GM12891 (cell line): Measurements from ENCODE around the gene ATP6AP2.

Source experiments
- POLR2A ChIP-seq: IDR thresholded peaks from 2 replicates; pipeline ENCODE4 v1.6.1; 2011; ENCODE audit warnings: low read depth, low read length, control low read depth
- SPI1 ChIP-seq: IDR thresholded peaks from 2 replicates; pipeline ENCODE4 v1.6.1; 2011; ENCODE audit warnings: low read depth, low read length, control low read depth

GRCh38 chrX:40564447-40564846 lies 16.3 kb upstream of the ATP6AP2 start:
- no peak for TF ChIP-seq POLR2A
- TF ChIP-seq SPI1, result no peak
